Fibroblast of the aortic adventitia (primary cell): Measurements from ENCODE around the gene PIN1. TPM values are rescaled to one million over a fixed set of nuclear protein-coding genes. Genes with fewer than 3 reads are reported as not detected.

Experiments
- DNase-seq: peaks from one replicate; pipeline ENCODE4 v3.0.0-alpha.2; 2010; ENCODE audit warnings: low read depth
- H3K4me3 ChIP-seq: 2 replicates; pipeline ENCODE4 v1.5.1; 2011; ENCODE audit warnings: low read depth, mild to moderate bottlenecking, control low read depth, low read length, moderate library complexity
- CTCF ChIP-seq: IDR thresholded peaks from 2 replicates; pipeline ENCODE4 v1.5.1; 2011; ENCODE audit warnings: mild to moderate bottlenecking, low read length, control low read depth, inconsistent platforms; ENCODE audit not compliant: insufficient read depth
- total RNA-seq: library from RNA; depleted of rRNA; stranded (reverse); fragments of >200 nt; gene quantifications from 2 replicates; pipeline ENCODE4 v1.2.3, GENCODE V29; 2012; ENCODE audit warnings: low replicate concordance

Gene PIN1
- total RNA-seq, 1 donor = 59.7 TPM

- peak overlapping the region; percentile 77 for H3K4me3 ChIP-seq
- peak; percentile 94 for DNase-seq
- no peak for TF ChIP-seq CTCF
These were observed 43.4 kb upstream of the PIN1 start for GRCh38 chr19:9791552-9792205.

- peak; percentile 89 for DNase-seq
- H3K4me3 ChIP-seq = peak overlapping the region; percentile 83
- no peak for TF ChIP-seq CTCF
These were observed 42.7 kb upstream of the PIN1 start for GRCh38 chr19:9792206-9793070.

DNA sequence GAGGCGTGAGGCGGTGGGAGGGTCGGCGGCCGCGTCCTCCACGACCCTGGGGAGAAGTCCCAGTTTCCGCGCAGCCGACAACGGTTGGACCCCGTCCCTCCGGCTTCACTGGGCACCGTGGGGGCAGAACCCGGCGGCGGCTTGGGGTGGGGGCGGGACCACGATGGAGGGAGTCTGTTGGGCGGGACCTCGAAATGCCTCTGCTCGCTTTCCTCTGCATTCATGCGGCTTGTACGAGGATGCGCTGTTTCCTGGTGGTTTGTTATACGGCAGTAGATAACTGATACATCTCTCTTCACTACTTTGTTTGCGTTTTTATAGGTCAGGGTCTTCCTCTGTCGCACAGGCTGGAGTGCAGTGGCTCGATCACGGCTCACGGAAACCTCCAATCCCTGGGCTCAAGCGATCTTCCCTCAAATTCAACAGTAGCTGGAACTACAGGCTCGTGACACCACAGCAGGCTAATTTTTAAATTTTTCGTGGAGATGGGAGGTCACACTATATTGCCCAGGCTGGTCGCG, 42.0 kb upstream of the PIN1 start:
- DNase-seq = peak; percentile 41
- no peak for TF ChIP-seq CTCF
- H3K4me3 ChIP-seq = peak overlapping the region; percentile 83

DNA sequence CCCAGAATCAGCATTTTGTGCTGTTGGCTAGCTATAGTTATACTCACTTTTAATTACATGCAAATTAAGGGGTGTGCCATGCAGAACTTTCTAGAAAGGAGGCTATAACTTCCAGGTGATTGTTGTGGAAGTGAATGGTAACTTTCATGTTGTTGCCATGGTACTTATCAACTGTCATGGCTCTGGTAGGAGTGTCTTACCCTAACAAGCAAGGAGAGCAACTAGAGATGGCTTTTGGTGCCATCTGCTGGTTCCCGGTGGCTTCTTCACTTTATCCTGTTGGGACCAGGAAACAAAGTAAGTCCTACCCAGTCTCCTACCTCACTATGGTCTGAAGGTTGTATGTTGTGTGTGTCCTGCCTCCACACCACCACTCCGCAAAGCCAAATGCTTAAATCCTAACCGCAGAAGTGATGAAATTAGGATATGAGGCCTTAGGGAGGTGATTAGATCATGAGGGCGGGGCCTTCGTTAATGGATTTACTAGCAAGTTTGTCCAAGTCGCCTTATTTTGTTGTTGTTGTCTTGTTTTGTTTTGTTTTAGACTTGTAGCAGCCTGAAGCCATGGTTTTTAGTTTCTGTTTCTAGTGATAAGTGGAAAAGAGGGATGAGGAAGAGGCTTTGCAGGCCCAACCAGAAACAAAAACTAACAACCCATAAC, 38.9 kb upstream of the PIN1 start:
- H3K4me3 ChIP-seq = no peak overlapping the region
- peak; percentile 93 for DNase-seq
- peak; percentile 86 for TF ChIP-seq CTCF

DNA sequence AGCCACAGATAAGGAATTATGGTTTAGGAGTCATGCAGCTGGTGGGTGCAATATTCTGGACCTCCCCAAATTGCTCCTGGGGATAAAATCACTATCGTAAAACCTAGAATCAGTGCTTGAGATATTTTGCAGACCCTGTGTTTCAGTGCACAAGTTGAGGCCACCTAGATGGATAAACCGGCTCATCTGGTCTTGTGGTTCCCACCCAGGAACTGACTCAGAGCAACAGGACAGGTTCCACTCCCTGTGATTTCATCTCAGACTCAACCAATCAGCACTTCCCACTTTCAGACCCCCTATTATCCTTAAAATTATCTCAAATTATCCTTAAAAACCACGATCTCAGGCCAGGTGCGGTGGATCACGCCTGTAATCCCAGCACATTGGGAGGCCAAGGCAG, 37.2 kb upstream of the PIN1 start:
- no peak for DNase-seq
- TF ChIP-seq CTCF = no peak
- H3K4me3 ChIP-seq = no peak overlapping the region

DNA sequence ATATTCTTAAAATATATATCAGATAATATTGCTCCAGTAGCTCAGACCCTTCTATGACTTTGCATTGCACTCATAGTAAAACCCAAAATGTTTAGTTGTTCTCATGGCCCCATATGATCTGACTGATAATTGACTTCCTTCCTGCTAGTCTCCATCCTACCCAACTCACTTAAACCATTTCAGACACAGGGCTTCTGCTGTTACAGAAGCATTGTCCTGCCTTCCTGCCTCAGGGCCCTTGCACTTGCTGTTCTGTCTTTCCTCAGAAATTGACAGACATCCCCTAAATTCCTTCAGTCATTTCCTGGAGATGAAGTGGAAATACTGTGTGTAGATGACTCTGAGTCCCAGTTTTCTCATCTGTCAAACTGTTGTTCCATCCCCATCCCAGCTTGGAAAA, 36.0 kb upstream of the PIN1 start:
- no peak overlapping the region for H3K4me3 ChIP-seq
- TF ChIP-seq CTCF = no peak
- no peak for DNase-seq
